HEK293 (cell line): Measurements from ENCODE around the gene TNS1.

Source experiments
- CTCF ChIA-PET: fragments of 350-600 bp; formaldehyde crosslinking; extraction: SDS; loops from one replicate; lab custom pipeline; 2021; ENCODE audit warnings: antibody characterized with exemption; lab: Yijun Ruan, JAX
- POLR2A ChIA-PET: fragments of 300-600 bp; formaldehyde crosslinking; extraction: SDS; loops from one replicate; lab custom pipeline; 2020; ENCODE audit warnings: antibody characterized with exemption, inconsistent platforms; lab: Yijun Ruan, JAX
- H3K27ac ChIP-seq: fragments of 200-500 bp; sonication (Bioruptor generic); 2 replicates; pipeline ENCODE4 v1.5.1; 2014; ENCODE audit warnings: low read depth, low read length, control low read depth, inconsistent platforms; ENCODE audit errors: extremely low read depth
- H3K36me3 ChIP-seq, 2 experiments: fragments of 200-500 bp in 1 of 2; sonication (Bioruptor generic) in 1 of 2; 1 replicate in 1 of 2; 2 replicates in 1 of 2; pipeline ENCODE4 v1.5.1; 2014 to 2017; ENCODE audit warnings: inconsistent platforms in 2 of 2, low read length in 2 of 2; ENCODE audit not compliant: control insufficient read depth in 2 of 2, insufficient read depth in 1 of 2
- H3K4me1 ChIP-seq: fragments of 200-500 bp; sonication (Bioruptor generic); 2 replicates; pipeline ENCODE4 v1.5.1; 2014; ENCODE audit warnings: mild to moderate bottlenecking, low read length, inconsistent platforms; ENCODE audit not compliant: control insufficient read depth, insufficient read depth
- H3K4me3 ChIP-seq: 2 replicates; pipeline ENCODE4 v1.5.1; 2011; ENCODE audit warnings: low read depth, mild to moderate bottlenecking, control low read depth, low read length, moderate library complexity
- H3K9me3 ChIP-seq: fragments of 200-500 bp; sonication (Bioruptor generic); 2 replicates; pipeline ENCODE4 v1.5.1; 2014; ENCODE audit warnings: low read depth, low read length, inconsistent platforms; ENCODE audit not compliant: control insufficient read depth, insufficient read depth
- GLIS1 ChIP-seq: fragments of 450-650 bp; formaldehyde crosslinking; IDR thresholded peaks from 2 replicates; pipeline ENCODE4 v1.5.1; 2016; ENCODE audit warnings: missing biosample characterization, missing genetic modification characterization
- MZF1 ChIP-seq: fragments of 450-650 bp; formaldehyde crosslinking; IDR thresholded peaks from 2 replicates; pipeline ENCODE4 v1.5.1; 2017; ENCODE audit warnings: missing biosample characterization, missing genetic modification characterization, borderline replicate concordance
- SCRT1 ChIP-seq: fragments of 450-650 bp; formaldehyde crosslinking; IDR thresholded peaks from 2 replicates; pipeline ENCODE4 v1.5.1; 2016; ENCODE audit warnings: missing biosample characterization, missing genetic modification characterization, borderline replicate concordance
- YY2 ChIP-seq: fragments of 450-650 bp; formaldehyde crosslinking; IDR thresholded peaks from 2 replicates; pipeline ENCODE4 v1.5.1; 2016; ENCODE audit warnings: missing biosample characterization, missing genetic modification characterization
- ZBTB7A ChIP-seq: fragments of 450-650 bp; formaldehyde crosslinking; IDR thresholded peaks from 2 replicates; pipeline ENCODE4 v1.5.1; 2016; ENCODE audit warnings: low read depth, missing biosample characterization, missing genetic modification characterization
- ZEB2 ChIP-seq: fragments of 450-650 bp; formaldehyde crosslinking; IDR thresholded peaks from 2 replicates; pipeline ENCODE4 v1.5.1; 2016; ENCODE audit warnings: missing biosample characterization, missing genetic modification characterization
- ZIC2 ChIP-seq: fragments of 450-650 bp; formaldehyde crosslinking; IDR thresholded peaks from 2 replicates; pipeline ENCODE4 v1.5.1; 2016; ENCODE audit warnings: missing biosample characterization, missing genetic modification characterization
- ZNF114 ChIP-seq: fragments of 450-650 bp; formaldehyde crosslinking; IDR thresholded peaks from 2 replicates; pipeline ENCODE4 v1.5.0; 2017; ENCODE audit warnings: missing biosample characterization, missing genetic modification characterization
- ZNF133 ChIP-seq: fragments of 450-650 bp; formaldehyde crosslinking; IDR thresholded peaks from 2 replicates; pipeline ENCODE4 v1.5.1; 2016; ENCODE audit warnings: missing biosample characterization, missing genetic modification characterization
- ZNF19 ChIP-seq: fragments of 450-650 bp; formaldehyde crosslinking; IDR thresholded peaks from 2 replicates; pipeline ENCODE4; 2016; ENCODE audit warnings: missing biosample characterization, missing genetic modification characterization, low read depth
- ZNF223 ChIP-seq: fragments of 450-650 bp; formaldehyde crosslinking; IDR thresholded peaks from 2 replicates; pipeline ENCODE4 v1.5.1; 2016; ENCODE audit warnings: missing biosample characterization, missing genetic modification characterization
- ZNF311 ChIP-seq: fragments of 450-650 bp; formaldehyde crosslinking; IDR thresholded peaks from 2 replicates; pipeline ENCODE4 v1.5.1; 2017; ENCODE audit warnings: missing biosample characterization, missing genetic modification characterization, borderline replicate concordance
- ZNF324 ChIP-seq: fragments of 450-650 bp; formaldehyde crosslinking; IDR thresholded peaks from 2 replicates; pipeline ENCODE4 v1.5.1; 2016; ENCODE audit warnings: missing biosample characterization, missing genetic modification characterization
- ZNF514 ChIP-seq: fragments of 450-650 bp; formaldehyde crosslinking; IDR thresholded peaks from 2 replicates; pipeline ENCODE4 v1.5.1; 2016; ENCODE audit warnings: missing biosample characterization, missing genetic modification characterization
- ZNF549 ChIP-seq: fragments of 450-650 bp; IDR thresholded peaks from 2 replicates; pipeline ENCODE4 v1.5.1; 2018; ENCODE audit warnings: missing biosample characterization, missing genetic modification characterization, mild to moderate bottlenecking, inconsistent platforms, moderate library complexity
- ZNF555 ChIP-seq: fragments of 450-650 bp; formaldehyde crosslinking; conservative IDR thresholded peaks from 2 replicates; pipeline ENCODE4 v1.5.1; 2017; ENCODE audit warnings: missing biosample characterization, mild to moderate bottlenecking, missing genetic modification characterization, inconsistent platforms
- ZNF76 ChIP-seq: fragments of 450-650 bp; formaldehyde crosslinking; IDR thresholded peaks from 2 replicates; pipeline ENCODE4; 2016; ENCODE audit warnings: low read depth, missing biosample characterization, missing genetic modification characterization, borderline replicate concordance
- TF ChIP-seq, protein P1 (sequence below): fragments of 450-650 bp; formaldehyde crosslinking; IDR thresholded peaks from 2 replicates; pipeline ENCODE4 v1.5.1; 2016; ENCODE audit warnings: missing biosample characterization, missing genetic modification characterization, borderline replicate concordance
- TF ChIP-seq, protein P2 (sequence below): fragments of 450-650 bp; formaldehyde crosslinking; IDR thresholded peaks from 2 replicates; pipeline ENCODE4 v1.5.1; 2017; ENCODE audit warnings: missing biosample characterization, missing genetic modification characterization
- TF ChIP-seq, protein P3 (sequence below): fragments of 450-650 bp; formaldehyde crosslinking; IDR thresholded peaks from 2 replicates; pipeline ENCODE4 v1.5.1; 2016; ENCODE audit warnings: missing biosample characterization, missing genetic modification characterization
- TF ChIP-seq, protein P4 (sequence below): fragments of 450-650 bp; formaldehyde crosslinking; IDR thresholded peaks from 2 replicates; pipeline ENCODE4 v1.5.1; 2016; ENCODE audit warnings: missing biosample characterization, missing genetic modification characterization, borderline replicate concordance

The TNS1 gene

DNA sequence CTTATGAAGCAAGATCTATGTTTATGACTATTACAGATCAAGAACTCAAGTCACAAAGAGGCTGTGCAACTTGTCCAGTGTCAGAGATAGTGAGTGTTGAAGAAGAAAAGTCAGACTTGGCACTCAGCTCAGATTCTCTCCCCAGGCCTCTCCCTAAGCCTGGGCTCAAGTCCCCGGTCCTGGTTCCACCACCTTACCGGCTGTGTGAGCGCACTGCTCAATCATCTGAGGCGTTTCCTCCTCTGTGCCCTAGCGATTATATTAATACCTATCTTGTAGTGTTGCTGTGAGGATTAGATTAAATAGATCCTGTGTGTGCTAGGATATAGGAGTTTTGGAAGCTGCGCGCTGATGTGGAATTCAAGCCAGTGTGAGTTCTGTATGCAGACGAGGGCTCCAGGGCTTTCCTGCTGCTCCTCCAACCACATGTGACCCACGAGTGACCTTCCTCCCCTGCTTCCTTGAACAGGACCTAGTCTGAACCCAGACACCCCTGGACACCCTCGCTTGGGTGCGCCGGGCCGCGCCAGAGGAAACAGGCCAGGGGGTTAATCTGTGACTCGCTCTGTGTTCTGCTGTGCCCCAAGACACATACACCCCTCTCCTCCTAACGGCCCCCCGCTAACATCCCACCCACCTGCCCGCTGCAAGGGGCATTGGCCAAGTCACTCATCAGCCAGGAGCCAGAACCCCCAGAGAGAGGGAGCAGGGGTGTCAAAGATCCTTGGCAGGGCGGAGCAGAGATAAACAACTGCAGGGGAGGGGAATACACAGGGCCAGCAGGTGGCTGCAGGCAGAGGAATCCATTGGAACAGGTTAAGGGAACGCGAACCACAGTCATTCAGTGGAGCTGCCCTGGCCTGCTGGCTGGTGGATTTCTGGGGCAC lies 38.3 kb downstream of the TNS1 start:
- TF ChIP-seq, protein P1, sequence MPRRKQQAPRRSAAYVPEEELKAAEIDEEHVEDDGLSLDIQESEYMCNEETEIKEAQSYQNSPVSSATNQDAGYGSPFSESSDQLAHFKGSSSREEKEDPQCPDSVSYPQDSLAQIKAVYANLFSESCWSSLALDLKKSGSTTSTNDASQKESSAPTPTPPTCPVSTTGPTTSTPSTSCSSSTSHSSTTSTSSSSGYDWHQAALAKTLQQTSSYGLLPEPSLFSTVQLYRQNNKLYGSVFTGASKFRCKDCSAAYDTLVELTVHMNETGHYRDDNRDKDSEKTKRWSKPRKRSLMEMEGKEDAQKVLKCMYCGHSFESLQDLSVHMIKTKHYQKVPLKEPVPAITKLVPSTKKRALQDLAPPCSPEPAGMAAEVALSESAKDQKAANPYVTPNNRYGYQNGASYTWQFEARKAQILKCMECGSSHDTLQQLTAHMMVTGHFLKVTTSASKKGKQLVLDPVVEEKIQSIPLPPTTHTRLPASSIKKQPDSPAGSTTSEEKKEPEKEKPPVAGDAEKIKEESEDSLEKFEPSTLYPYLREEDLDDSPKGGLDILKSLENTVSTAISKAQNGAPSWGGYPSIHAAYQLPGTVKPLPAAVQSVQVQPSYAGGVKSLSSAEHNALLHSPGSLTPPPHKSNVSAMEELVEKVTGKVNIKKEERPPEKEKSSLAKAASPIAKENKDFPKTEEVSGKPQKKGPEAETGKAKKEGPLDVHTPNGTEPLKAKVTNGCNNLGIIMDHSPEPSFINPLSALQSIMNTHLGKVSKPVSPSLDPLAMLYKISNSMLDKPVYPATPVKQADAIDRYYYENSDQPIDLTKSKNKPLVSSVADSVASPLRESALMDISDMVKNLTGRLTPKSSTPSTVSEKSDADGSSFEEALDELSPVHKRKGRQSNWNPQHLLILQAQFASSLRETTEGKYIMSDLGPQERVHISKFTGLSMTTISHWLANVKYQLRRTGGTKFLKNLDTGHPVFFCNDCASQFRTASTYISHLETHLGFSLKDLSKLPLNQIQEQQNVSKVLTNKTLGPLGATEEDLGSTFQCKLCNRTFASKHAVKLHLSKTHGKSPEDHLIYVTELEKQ (tag by site-specific recombination): no peak
- TF ChIP-seq ZIC2 (tag by site-specific recombination) (peak; percentile 86), GLIS1 (tag by site-specific recombination) (0 out of 2 replicates have a peak, but pooled peaks have one; percentile 31), ZNF324 (tag by site-specific recombination) (no peak)
- TF ChIP-seq, all 188 proteins: peak for 2
- Histone ChIP-seq H3K36me3 (no peaks in the 10 kb centered on the region), H3K4me1 (no peaks in the 10 kb centered on the region), H3K27ac (no peak overlapping the region), H3K4me3 (no peak overlapping the region), H3K9me3 (no peaks in the 10 kb centered on the region)
- ChIA-PET POLR2A (no interaction called here), CTCF (interaction anchor here (0.7 to 1.2 kb wide), 4 partner anchors 20 to 334 kb away, joined by 3 to 6 read pairs (median 4); no protein-coding TSS in a partner anchor)

DNA sequence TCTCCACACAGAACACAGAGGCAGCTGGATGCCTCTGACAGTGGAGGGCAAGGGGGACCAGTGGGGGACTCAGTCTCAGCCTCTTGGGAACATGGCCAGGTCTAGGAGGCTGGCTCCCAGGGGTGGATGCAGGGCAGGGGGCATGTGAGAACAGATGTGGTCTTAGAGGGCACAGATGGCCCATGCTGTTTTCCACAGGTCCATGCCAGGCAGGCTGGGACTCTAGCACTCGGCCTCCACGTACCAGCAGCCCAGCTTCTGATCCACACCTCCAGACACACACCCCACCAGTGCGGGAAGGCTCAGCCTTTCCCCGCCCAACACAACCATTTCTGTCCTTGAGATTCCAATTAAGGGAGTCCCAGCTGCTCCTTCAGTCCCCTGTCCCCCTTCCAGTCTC lies 42.4 kb downstream of the TNS1 start:
- POLR2A ChIA-PET: no interaction called here
- TF ChIP-seq ZNF324 (tag by site-specific recombination): no peak
- TF ChIP-seq ZNF514: no peak
- no peak overlapping the region for H3K27ac ChIP-seq
- no peaks in the 10 kb centered on the region for H3K4me1 ChIP-seq
- no peaks in the 10 kb centered on the region for H3K36me3 ChIP-seq
- CTCF ChIA-PET: interaction anchor here (0.6 to 1.0 kb wide), 3 partner anchors 11 to 73 kb away, joined by 3 to 4 read pairs (median 4); no protein-coding TSS in a partner anchor
- no peaks in the 10 kb centered on the region for H3K9me3 ChIP-seq
- H3K4me3 ChIP-seq: no peak overlapping the region

DNA sequence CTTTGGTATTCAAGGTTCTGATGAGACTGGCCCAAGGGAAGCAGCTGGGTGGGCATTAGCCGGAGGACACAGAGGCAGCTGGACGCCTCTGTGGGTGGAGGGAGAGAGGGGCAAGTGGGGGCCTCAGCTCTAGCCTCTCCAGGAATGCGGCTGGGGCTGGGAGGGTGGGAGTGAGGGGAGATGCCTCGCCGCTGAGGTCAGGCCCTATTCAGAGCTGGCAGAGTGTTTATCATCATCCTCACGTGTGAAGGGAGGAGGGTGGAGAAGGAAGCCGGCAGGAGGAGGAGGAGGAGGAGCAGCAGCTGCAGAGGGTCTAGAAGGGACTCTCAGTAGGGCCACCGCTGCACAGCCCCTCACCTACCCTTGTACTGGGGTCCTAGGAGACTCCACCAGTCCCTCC lies 43.1 kb downstream of the TNS1 start:
- H3K4me1 ChIP-seq: no peaks in the 10 kb centered on the region
- no peaks in the 10 kb centered on the region for H3K9me3 ChIP-seq
- POLR2A ChIA-PET: no interaction called here
- CTCF ChIA-PET: interaction anchor here (0.8 to 1.0 kb wide), 2 partner anchors 11 to 73 kb away, joined by 3 to 4 read pairs; no protein-coding TSS in a partner anchor
- no peak overlapping the region for H3K4me3 ChIP-seq
- no peak overlapping the region for H3K27ac ChIP-seq
- H3K36me3 ChIP-seq: no peaks in the 10 kb centered on the region
- no peak for TF ChIP-seq ZEB2 (tag by site-specific recombination)
- TF ChIP-seq ZNF76 (tag by site-specific recombination): no peak
- TF ChIP-seq SCRT1 (tag by site-specific recombination): no peak
- no peak for TF ChIP-seq ZBTB7A
- TF ChIP-seq, protein P2, sequence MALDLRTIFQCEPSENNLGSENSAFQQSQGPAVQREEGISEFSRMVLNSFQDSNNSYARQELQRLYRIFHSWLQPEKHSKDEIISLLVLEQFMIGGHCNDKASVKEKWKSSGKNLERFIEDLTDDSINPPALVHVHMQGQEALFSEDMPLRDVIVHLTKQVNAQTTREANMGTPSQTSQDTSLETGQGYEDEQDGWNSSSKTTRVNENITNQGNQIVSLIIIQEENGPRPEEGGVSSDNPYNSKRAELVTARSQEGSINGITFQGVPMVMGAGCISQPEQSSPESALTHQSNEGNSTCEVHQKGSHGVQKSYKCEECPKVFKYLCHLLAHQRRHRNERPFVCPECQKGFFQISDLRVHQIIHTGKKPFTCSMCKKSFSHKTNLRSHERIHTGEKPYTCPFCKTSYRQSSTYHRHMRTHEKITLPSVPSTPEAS (tag by site-specific recombination): no peak
- no peak for TF ChIP-seq ZNF549 (tag by site-specific recombination)
- TF ChIP-seq, protein P3, sequence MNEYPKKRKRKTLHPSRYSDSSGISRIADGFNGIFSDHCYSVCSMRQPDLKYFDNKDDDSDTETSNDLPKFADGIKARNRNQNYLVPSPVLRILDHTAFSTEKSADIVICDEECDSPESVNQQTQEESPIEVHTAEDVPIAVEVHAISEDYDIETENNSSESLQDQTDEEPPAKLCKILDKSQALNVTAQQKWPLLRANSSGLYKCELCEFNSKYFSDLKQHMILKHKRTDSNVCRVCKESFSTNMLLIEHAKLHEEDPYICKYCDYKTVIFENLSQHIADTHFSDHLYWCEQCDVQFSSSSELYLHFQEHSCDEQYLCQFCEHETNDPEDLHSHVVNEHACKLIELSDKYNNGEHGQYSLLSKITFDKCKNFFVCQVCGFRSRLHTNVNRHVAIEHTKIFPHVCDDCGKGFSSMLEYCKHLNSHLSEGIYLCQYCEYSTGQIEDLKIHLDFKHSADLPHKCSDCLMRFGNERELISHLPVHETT (tag by site-specific recombination): no peak
- TF ChIP-seq ZNF19 (tag by site-specific recombination): no peak
- no peak for TF ChIP-seq ZNF223
- TF ChIP-seq YY2 (tag by site-specific recombination): no peak
- no peak for TF ChIP-seq ZNF555
- no peak for TF ChIP-seq ZNF114 (tag by site-specific recombination)
- no peak for TF ChIP-seq MZF1 (tag by site-specific recombination)
- no peak for TF ChIP-seq ZNF311 (tag by site-specific recombination)
- TF ChIP-seq, protein P4, sequence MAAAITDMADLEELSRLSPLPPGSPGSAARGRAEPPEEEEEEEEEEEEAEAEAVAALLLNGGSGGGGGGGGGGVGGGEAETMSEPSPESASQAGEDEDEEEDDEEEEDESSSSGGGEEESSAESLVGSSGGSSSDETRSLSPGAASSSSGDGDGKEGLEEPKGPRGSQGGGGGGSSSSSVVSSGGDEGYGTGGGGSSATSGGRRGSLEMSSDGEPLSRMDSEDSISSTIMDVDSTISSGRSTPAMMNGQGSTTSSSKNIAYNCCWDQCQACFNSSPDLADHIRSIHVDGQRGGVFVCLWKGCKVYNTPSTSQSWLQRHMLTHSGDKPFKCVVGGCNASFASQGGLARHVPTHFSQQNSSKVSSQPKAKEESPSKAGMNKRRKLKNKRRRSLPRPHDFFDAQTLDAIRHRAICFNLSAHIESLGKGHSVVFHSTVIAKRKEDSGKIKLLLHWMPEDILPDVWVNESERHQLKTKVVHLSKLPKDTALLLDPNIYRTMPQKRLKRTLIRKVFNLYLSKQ (tag by site-specific recombination): no peak
- TF ChIP-seq ZNF133 (tag by site-specific recombination): no peak
